ENCODE data around the gene KLF15.

- TF ChIP-seq CTCF (conservative IDR thresholded peaks at IDR 0.05; ENCODE audit: low read depth, low read length) (no peak), EZH2 (IDR thresholded peaks at IDR 0.05; ENCODE audit: borderline replicate concordance, low read depth, low read length, poor library complexity, severe bottlenecking) (no peak)
Measured at GRCh38 chr3:126394179-126394976, 37.2 kb upstream of the KLF15 start, which contains the start of gene CFAP100.

Data from A673 (cell line).